GM12801 (cell line): Measurements from ENCODE around the gene RTKN2.

Experiments used
- CTCF ChIP-seq: IDR thresholded peaks from one replicate; pipeline ENCODE4 v1.5.1; 2011; ENCODE audit warnings: control low read depth; ENCODE audit not compliant: insufficient read length; ENCODE audit errors: extremely low read depth

RTKN2 gene

GRCh38 chr10:62154231-62154630, 114.4 kb downstream of the RTKN2 start:
- no peak for TF ChIP-seq CTCF

- TF ChIP-seq CTCF: no peak
Measured at GRCh38 chr10:62153191-62153590, 115.5 kb downstream of the RTKN2 start.

GRCh38 chr10:62149621-62150020, 119.0 kb downstream of the RTKN2 start:
- no peak for TF ChIP-seq CTCF

- TF ChIP-seq CTCF: no peak
Measured at GRCh38 chr10:62148155-62148554, 120.5 kb downstream of the RTKN2 start.

GRCh38 chr10:62147425-62147824, 121.2 kb downstream of the RTKN2 start:
- no peak for TF ChIP-seq CTCF

GRCh38 chr10:62136931-62137330, 131.7 kb downstream of the RTKN2 start:
- no peak for TF ChIP-seq CTCF

- no peak for TF ChIP-seq CTCF
Measured at GRCh38 chr10:62133618-62134017, 135.0 kb downstream of the RTKN2 start.
